Measurements from ENCODE around the gene ACSS3. TPM values are rescaled to one million over a fixed set of nuclear protein-coding genes. Genes with fewer than 3 reads are reported as not detected.

ACSS3 gene
- total RNA-seq, 4 donors from 2014 or later = 5.8 to 12.1 (median 6.9) TPM

- intact Hi-C loops (cut with DNase I) = no loop called here
- no peak overlapping the region for H3K27ac ChIP-seq (replicated peaks in 1 of 4)
- H3K4me1 ChIP-seq = no peaks in the 10 kb centered on the region
- no peak for DNase-seq (ENCODE audit: extremely low spot score)
- TF ChIP-seq POLR2AphosphoS5 (IDR thresholded peaks at IDR 0.05) = no peak
- no peaks in the 10 kb centered on the region for H3K9me3 ChIP-seq
- no peaks in the 10 kb centered on the region for H3K27me3 ChIP-seq
- no peak overlapping the region for H3K4me3 ChIP-seq
- peaks cover 0 to 6% (median 0%) of the 10 kb centered on the region in 4 donors for H3K36me3 ChIP-seq
Observed at GRCh38 chr12:81170072-81170471, 92.2 kb downstream of the ACSS3 start.

GRCh38 chr12:81172851-81173250, 95.0 kb downstream of the ACSS3 start:
- peaks cover 0 to 18% (median 4%) of the 10 kb centered on the region in 4 donors for H3K9me3 ChIP-seq
- no peaks in the 10 kb centered on the region for H3K27me3 ChIP-seq
- 78% methylated on average over 2 of the region's 2 CpGs for WGBS
- H3K4me1 ChIP-seq = no peaks in the 10 kb centered on the region
- H3K4me3 ChIP-seq = no peak overlapping the region
- no peak for DNase-seq (ENCODE audit: extremely low spot score)
- H3K27ac ChIP-seq (replicated peaks in 1 of 4) = no peak overlapping the region
- TF ChIP-seq POLR2AphosphoS5 (IDR thresholded peaks at IDR 0.05) = no peak
- TF ChIP-seq EP300 (IDR thresholded peaks at IDR 0.05) = no peak
- TF ChIP-seq CTCF (IDR thresholded peaks at IDR 0.05) = no peak
- TF ChIP-seq POLR2A (IDR thresholded peaks at IDR 0.05; ENCODE audit: low read depth) = no peak
- intact Hi-C loops (cut with DNase I) = no loop called here
- H3K36me3 ChIP-seq = peaks cover 0 to 23% (median 0%) of the 10 kb centered on the region in 4 donors

GRCh38 chr12:81174664-81175063, 96.8 kb downstream of the ACSS3 start:
- Histone ChIP-seq H3K27ac (replicated peaks in 1 of 4) (no peak overlapping the region), H3K27me3 (no peaks in the 10 kb centered on the region), H3K9me3 (peaks cover 0 to 18% (median 4%) of the 10 kb centered on the region in 4 donors), H3K4me3 (no peak overlapping the region), H3K4me1 (no peaks in the 10 kb centered on the region), H3K36me3 (peaks cover 0 to 30% (median 0%) of the 10 kb centered on the region in 4 donors)
- 58% methylated on average over 4 of the region's 4 CpGs for WGBS
- TF ChIP-seq CTCF (IDR thresholded peaks at IDR 0.05) = no peak
- TF ChIP-seq POLR2AphosphoS5 (IDR thresholded peaks at IDR 0.05) = no peak
- TF ChIP-seq EP300 (IDR thresholded peaks at IDR 0.05) = no peak
- no peak for TF ChIP-seq POLR2A (IDR thresholded peaks at IDR 0.05; ENCODE audit: low read depth)
- DNase-seq (ENCODE audit: extremely low spot score) = no peak
- intact Hi-C loops (cut with DNase I) = no loop called here

GRCh38 chr12:81176796-81177195, 98.9 kb downstream of the ACSS3 start:
- H3K36me3 ChIP-seq = peaks cover 0 to 39% (median 0%) of the 10 kb centered on the region in 4 donors
- no peak for DNase-seq (ENCODE audit: extremely low spot score)
- H3K4me1 ChIP-seq = no peaks in the 10 kb centered on the region
- no peak for TF ChIP-seq CTCF (IDR thresholded peaks at IDR 0.05)
- no peak for TF ChIP-seq POLR2AphosphoS5 (IDR thresholded peaks at IDR 0.05)
- no peak for TF ChIP-seq POLR2A (IDR thresholded peaks at IDR 0.05; ENCODE audit: low read depth)
- no peak for TF ChIP-seq EP300 (IDR thresholded peaks at IDR 0.05)
- WGBS = 93% methylated on average over 1 of the region's 1 CpG
- intact Hi-C loops (cut with DNase I) = no loop called here
- H3K9me3 ChIP-seq = peaks cover 0 to 18% (median 4%) of the 10 kb centered on the region in 4 donors
- H3K27ac ChIP-seq (replicated peaks in 1 of 4) = no peak overlapping the region
- H3K4me3 ChIP-seq = no peak overlapping the region
- H3K27me3 ChIP-seq = no peaks in the 10 kb centered on the region

GRCh38 chr12:81181691-81182090, 103.8 kb downstream of the ACSS3 start:
- H3K4me3 ChIP-seq = no peak overlapping the region
- H3K4me1 ChIP-seq = no peaks in the 10 kb centered on the region
- WGBS = 88% methylated on average over 2 of the region's 2 CpGs
- H3K36me3 ChIP-seq = peaks cover 0 to 40% (median 0%) of the 10 kb centered on the region in 4 donors
- H3K27ac ChIP-seq (replicated peaks in 1 of 4) = no peak overlapping the region
- intact Hi-C loops (cut with DNase I) = no loop called here
- no peak for TF ChIP-seq EP300 (IDR thresholded peaks at IDR 0.05)
- TF ChIP-seq CTCF (IDR thresholded peaks at IDR 0.05) = no peak
- no peak for TF ChIP-seq POLR2AphosphoS5 (IDR thresholded peaks at IDR 0.05)
- no peak for TF ChIP-seq POLR2A (IDR thresholded peaks at IDR 0.05; ENCODE audit: low read depth)
- no peaks in the 10 kb centered on the region for H3K27me3 ChIP-seq
- peaks cover 0 to 8% (median 1%) of the 10 kb centered on the region in 4 donors for H3K9me3 ChIP-seq
- no peak for DNase-seq (ENCODE audit: extremely low spot score)
